HepG2 (cell line): ENCODE results near the gene RTN3. TPM values are rescaled to one million over a fixed set of nuclear protein-coding genes. Genes with fewer than 3 reads are reported as not detected.

Experiments used
- JDP2 ChIP-seq: sonication (generic); formaldehyde crosslinking; IDR thresholded peaks from 2 replicates; pipeline ENCODE4 v1.8.1; 2022; ENCODE audit warnings: missing genetic modification reagents, borderline replicate concordance
- MLLT10 ChIP-seq: sonication (generic); formaldehyde crosslinking; IDR thresholded peaks from 2 replicates; pipeline ENCODE4 v1.4.0; 2020; ENCODE audit warnings: missing genetic modification reagents
- NR2F1 ChIP-seq, 2 experiments: fragments of 450-650 bp in 1 of 2; formaldehyde crosslinking in 1 of 2; IDR thresholded peaks; 2 replicates each; pipeline versions ENCODE4 v1.5.0 to v1.6.1; 2016 to 2020; ENCODE audit warnings: mild to moderate bottlenecking in 1 of 2, missing compliant biosample characterization in 1 of 2, missing genetic modification reagents in 1 of 2, moderate library complexity in 1 of 2
- PAWR ChIP-seq: sonication (generic); formaldehyde crosslinking; IDR thresholded peaks from 2 replicates; pipeline ENCODE4 v1.4.0; 2020; ENCODE audit warnings: missing genetic modification reagents, mild to moderate bottlenecking, borderline replicate concordance
- PHF5A ChIP-seq: IDR thresholded peaks from one replicate; pipeline ENCODE4 v1.6.1; 2018; ENCODE audit warnings: low read depth, missing genetic modification reagents; ENCODE audit not compliant: unreplicated experiment
- RBM22 ChIP-seq: fragments of 200-400 bp; formaldehyde crosslinking; optimal IDR thresholded peaks from 2 replicates; pipeline ENCODE3; 2017; ENCODE audit warnings: mild to moderate bottlenecking, low read length, moderate library complexity
- SALL2 ChIP-seq: sonication (generic); formaldehyde crosslinking; IDR thresholded peaks from 2 replicates; pipeline ENCODE4 v1.8.1; 2023; ENCODE audit warnings: mild to moderate bottlenecking, missing genetic modification reagents, inconsistent platforms
- SIX1 ChIP-seq: sonication (generic); formaldehyde crosslinking; IDR thresholded peaks from 2 replicates; pipeline ENCODE4 v1.4.0; 2020; ENCODE audit warnings: missing genetic modification reagents, borderline replicate concordance
- SP5 ChIP-seq: IDR thresholded peaks from 2 replicates; pipeline ENCODE4 v1.6.1; 2016; ENCODE audit warnings: low read depth, borderline replicate concordance
- TEAD2 ChIP-seq: sonication (generic); formaldehyde crosslinking; IDR thresholded peaks from 2 replicates; pipeline ENCODE4 v1.9.0; 2021; ENCODE audit warnings: missing genetic modification reagents
- TRAFD1 ChIP-seq: sonication (generic); formaldehyde crosslinking; IDR thresholded peaks from 2 replicates; pipeline ENCODE4 v1.5.1; 2020; ENCODE audit warnings: missing genetic modification reagents, mild to moderate bottlenecking, borderline replicate concordance
- WIZ ChIP-seq: sonication (generic); formaldehyde crosslinking; IDR thresholded peaks from 2 replicates; pipeline ENCODE4 v1.5.1; 2020; ENCODE audit warnings: mild to moderate bottlenecking, missing genetic modification reagents
- ZBTB49 ChIP-seq: sonication (generic); formaldehyde crosslinking; IDR thresholded peaks from 2 replicates; pipeline ENCODE4 v1.4.0; 2020; ENCODE audit warnings: missing genetic modification reagents, borderline replicate concordance
- ZFP36L2 ChIP-seq: sonication (generic); formaldehyde crosslinking; IDR thresholded peaks from 2 replicates; pipeline ENCODE4 v1.4.0; 2020; ENCODE audit warnings: missing genetic modification reagents
- ZKSCAN1 ChIP-seq: fragments of 150-350 bp; IDR thresholded peaks from 2 replicates; pipeline ENCODE4 v1.6.1; 2014; ENCODE audit warnings: low read length
- ZNF333 ChIP-seq: sonication (generic); formaldehyde crosslinking; IDR thresholded peaks from 2 replicates; pipeline ENCODE4 v1.4.0; 2020; ENCODE audit warnings: mild to moderate bottlenecking, missing genetic modification reagents, borderline replicate concordance
- ZNF362 ChIP-seq: sonication (generic); formaldehyde crosslinking; IDR thresholded peaks from 2 replicates; pipeline ENCODE4 v1.4.0; 2020; ENCODE audit warnings: missing genetic modification reagents, mild to moderate bottlenecking, borderline replicate concordance
- ZNF619 ChIP-seq: sonication (generic); formaldehyde crosslinking; IDR thresholded peaks from 2 replicates; pipeline ENCODE4 v1.4.0; 2020; ENCODE audit warnings: mild to moderate bottlenecking, missing genetic modification reagents
- ZNF773 ChIP-seq: sonication (generic); formaldehyde crosslinking; IDR thresholded peaks from 2 replicates; pipeline ENCODE4 v1.4.0; 2020; ENCODE audit warnings: missing genetic modification reagents, borderline replicate concordance
- polyA plus RNA-seq, 8 experiments: library from polyadenylated mRNA; depleted of rRNA in 3 of 8; stranded (reverse) in 7 of 8; unstranded in 1 of 8; fragments of >200 nt; fragmentation: Illumina TruSeq in 4 of 8; extraction: Trizol in 4 of 8; gene quantifications; 2 replicates each; pipeline versions ENCODE4 v1.2.1 to v1.2.3, GENCODE V29; 2011 to 2016; ENCODE audit warnings: low read depth in 4 of 8, missing spikeins in 1 of 8, mixed read lengths in 1 of 8; ENCODE audit not compliant: insufficient read depth in 1 of 8
- total RNA-seq, 5 experiments: library from RNA; depleted of rRNA; stranded (reverse); fragments of >200 nt; fragmentation: Illumina TruSeq; extraction: Trizol; gene quantifications; 2 replicates each; pipeline ENCODE4 v1.2.3, GENCODE V29; 2016; ENCODE audit warnings: low read depth in 1 of 5
- TF ChIP-seq, protein P1 (sequence below): sonication (generic); formaldehyde crosslinking; IDR thresholded peaks from 2 replicates; pipeline ENCODE4 v1.8.1; 2023; ENCODE audit warnings: mild to moderate bottlenecking, missing genetic modification reagents
- TF ChIP-seq, protein P2 (sequence below): sonication (generic); formaldehyde crosslinking; IDR thresholded peaks from 2 replicates; pipeline ENCODE4 v1.5.0; 2020; ENCODE audit warnings: missing genetic modification reagents
- TF ChIP-seq, protein P3 (sequence below): sonication (generic); formaldehyde crosslinking; IDR thresholded peaks from 2 replicates; pipeline ENCODE4 v1.4.0; 2020; ENCODE audit warnings: mild to moderate bottlenecking, missing genetic modification reagents

Gene RTN3
- total and polyA plus RNA-seq, 2 of the 13 experiments (the other 11 are each of a cell fraction or from before 2014, with no cell fraction given) = 32.2 to 41.1 TPM

DNA sequence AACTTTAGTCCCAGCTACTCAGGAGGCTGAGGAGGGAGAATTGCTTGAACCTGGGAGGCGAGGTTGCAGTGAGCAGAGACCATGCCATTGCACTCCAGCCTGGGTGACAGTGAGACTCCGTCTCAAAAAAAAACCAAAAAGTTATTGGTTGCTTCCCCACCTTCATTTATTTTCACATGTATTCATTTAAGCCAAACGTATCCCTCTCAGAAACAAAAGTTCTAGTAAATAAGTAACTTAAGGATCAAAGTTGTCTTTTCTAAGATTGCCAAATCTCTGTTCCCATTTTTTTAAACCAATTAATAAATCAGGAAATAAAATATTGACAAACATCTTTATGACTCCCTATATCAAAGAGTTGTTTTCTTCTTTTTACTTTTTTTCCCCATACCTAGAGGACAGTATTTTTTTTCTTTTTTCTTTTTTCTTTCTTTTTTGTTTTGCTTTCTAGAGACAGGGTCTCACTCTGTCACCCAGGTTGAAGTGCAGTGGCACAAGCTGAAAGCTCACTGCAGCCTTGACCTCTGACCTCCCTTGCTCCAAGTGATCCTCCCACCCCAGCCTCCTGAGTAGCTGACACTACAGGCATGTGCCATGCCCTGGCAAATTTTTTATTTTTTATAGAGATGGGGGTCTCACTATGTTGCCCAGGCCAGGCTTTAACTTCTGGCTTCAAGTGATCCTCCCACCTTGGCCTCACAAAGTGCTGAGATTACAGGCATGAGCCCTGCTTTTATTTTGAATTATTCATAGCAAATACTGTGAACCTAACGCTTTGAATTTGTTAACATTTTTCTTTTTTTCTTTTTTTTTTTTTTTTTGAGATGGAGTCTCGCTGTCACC lies 75.8 kb downstream of the RTN3 start (continued):
- TF ChIP-seq, protein P1, sequence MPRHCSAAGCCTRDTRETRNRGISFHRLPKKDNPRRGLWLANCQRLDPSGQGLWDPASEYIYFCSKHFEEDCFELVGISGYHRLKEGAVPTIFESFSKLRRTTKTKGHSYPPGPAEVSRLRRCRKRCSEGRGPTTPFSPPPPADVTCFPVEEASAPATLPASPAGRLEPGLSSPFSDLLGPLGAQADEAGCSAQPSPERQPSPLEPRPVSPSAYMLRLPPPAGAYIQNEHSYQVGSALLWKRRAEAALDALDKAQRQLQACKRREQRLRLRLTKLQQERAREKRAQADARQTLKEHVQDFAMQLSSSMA (CRISPR knock-in tag) = no peak
- TF ChIP-seq RBM22 (no peak), ZNF333 (CRISPR knock-in tag) (no peak), ZFP36L2 (CRISPR knock-in tag) (no peak), SIX1 (CRISPR knock-in tag) (no peak), JDP2 (no peak), ZNF362 (CRISPR knock-in tag) (0 out of 2 replicates have a peak, but pooled peaks have one; percentile 42), SP5 (CRISPR knock-in tag) (0 out of 2 replicates have a peak, but pooled peaks have one; percentile 32), TRAFD1 (CRISPR knock-in tag) (no peak), PAWR (CRISPR knock-in tag) (no peak), MLLT10 (CRISPR knock-in tag) (no peak), ZNF773 (CRISPR knock-in tag) (no peak), TEAD2 (CRISPR knock-in tag) (no peak), WIZ (no peak), NR2F1 (CRISPR knock-in tag; IDR thresholded peaks at IDR 0.05) (peak; percentile 65 to 84; a peak in 3 of 4 replicates), ZKSCAN1 (no peak), ZNF619 (CRISPR knock-in tag) (no peak), ZBTB49 (CRISPR knock-in tag) (no peak), SALL2 (CRISPR knock-in tag) (no peak), PHF5A (CRISPR knock-in tag) (no peak)
- TF ChIP-seq, protein P2, sequence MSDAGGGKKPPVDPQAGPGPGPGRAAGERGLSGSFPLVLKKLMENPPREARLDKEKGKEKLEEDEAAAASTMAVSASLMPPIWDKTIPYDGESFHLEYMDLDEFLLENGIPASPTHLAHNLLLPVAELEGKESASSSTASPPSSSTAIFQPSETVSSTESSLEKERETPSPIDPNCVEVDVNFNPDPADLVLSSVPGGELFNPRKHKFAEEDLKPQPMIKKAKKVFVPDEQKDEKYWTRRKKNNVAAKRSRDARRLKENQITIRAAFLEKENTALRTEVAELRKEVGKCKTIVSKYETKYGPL (CRISPR knock-in tag) = no peak
- TF ChIP-seq, protein P3, sequence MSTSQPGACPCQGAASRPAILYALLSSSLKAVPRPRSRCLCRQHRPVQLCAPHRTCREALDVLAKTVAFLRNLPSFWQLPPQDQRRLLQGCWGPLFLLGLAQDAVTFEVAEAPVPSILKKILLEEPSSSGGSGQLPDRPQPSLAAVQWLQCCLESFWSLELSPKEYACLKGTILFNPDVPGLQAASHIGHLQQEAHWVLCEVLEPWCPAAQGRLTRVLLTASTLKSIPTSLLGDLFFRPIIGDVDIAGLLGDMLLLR = no peak
